Hair follicle dermal papilla cell (primary cell): ENCODE results near the gene IGFL3. TPM values are rescaled to one million over a fixed set of nuclear protein-coding genes. Genes with fewer than 3 reads are reported as not detected.

Experiments
- total RNA-seq: library from RNA; depleted of rRNA; stranded (reverse); fragments of >200 nt; gene quantifications from 2 replicates; pipeline ENCODE4 v1.2.3, GENCODE V29; 2012

The IGFL3 gene
- total RNA-seq: 0.49 and 1.2 TPM in 2 replicates

DNA sequence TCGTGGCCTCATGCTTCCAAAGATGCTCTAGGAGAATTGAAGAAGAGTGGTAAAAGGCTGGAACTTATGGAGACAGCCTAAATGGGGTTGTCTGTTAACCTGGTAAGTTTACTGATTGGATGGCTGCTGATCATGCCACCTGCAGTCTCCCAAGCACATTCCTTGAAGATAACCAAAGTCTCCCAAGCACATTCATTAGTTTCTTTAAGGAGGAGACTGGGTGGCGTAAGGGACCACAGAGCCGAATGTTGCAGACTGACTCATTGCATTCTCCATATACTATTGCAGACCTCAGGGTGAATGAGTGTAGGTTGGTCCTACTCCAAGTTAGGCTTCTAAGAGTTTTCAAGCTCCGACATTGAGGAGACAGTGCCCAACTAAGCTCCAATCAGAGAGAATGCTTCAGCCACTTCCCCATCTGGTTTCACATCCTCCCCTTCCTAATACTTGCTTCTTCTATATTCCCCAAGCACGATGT is at the start of gene IGFL3:
Gene IGFL3, minus strand, starts transcription at position 51 of the 478 bp plus-strand sequence. Its CDS starts 39 bp downstream, at position 12.

DNA sequence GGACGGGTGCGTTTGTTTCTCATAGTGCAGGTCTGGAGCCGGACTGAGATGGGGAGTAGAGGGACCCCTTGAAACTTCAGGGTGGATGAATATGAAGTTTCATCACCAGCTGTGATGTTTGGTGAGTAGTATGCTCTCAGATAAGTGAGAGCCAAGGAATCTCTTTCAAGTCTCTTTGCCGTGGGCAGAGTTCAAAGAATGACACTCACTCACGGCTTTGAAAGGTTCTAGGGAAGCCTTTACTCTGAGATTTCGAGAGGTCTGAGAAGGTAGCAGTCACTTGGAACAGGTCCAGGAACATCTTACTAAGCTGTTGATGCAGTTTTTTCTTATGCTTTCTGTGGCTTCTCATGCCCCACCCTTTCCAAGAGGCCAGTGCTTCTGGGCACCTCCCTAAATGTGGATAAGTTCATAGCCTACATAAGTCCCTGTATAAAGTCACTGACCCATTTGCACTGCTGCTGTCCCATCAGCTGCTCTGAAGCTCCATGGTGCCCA is 23.4 kb upstream of the IGFL3 start, which contains the start of gene IGFL2:
Gene IGFL2, plus strand, starts transcription at position 448 of the 498 bp plus-strand sequence. Its CDS starts 41 bp downstream, at position 489.

Other genes with a start within 250 kb of the IGFL3 start
- gene IRF2BP1, start 238.5 kb downstream of the IGFL3 start, total RNA-seq: 41.0 and 44.3 TPM in 2 replicates
- gene MYPOP, start 222.1 kb downstream of the IGFL3 start, total RNA-seq: 1.6 and 2.4 TPM in 2 replicates
- gene NANOS2, start 209.9 kb downstream of the IGFL3 start, total RNA-seq: not detected in 2 replicates
- not detected in 2 replicates for gene NOVA2, start 150.8 kb downstream of the IGFL3 start, total RNA-seq
- 4.2 and 10.1 TPM in 2 replicates for gene CCDC61, start 129.2 kb downstream of the IGFL3 start, total RNA-seq
- not detected in 2 replicates for gene PGLYRP1, start 101.6 kb downstream of the IGFL3 start, total RNA-seq
- gene IGFL4, start 83.7 kb downstream of the IGFL3 start, total RNA-seq: under 0.01 TPM in 1 of 2 replicates, not detected in the other
- gene IGFL2, start 23.6 kb upstream of the IGFL3 start, total RNA-seq: not detected in 2 replicates
- not detected in 2 replicates for gene IGFL1, start 105.1 kb upstream of the IGFL3 start, total RNA-seq
- gene HIF3A, start 172.4 kb upstream of the IGFL3 start, total RNA-seq: 0.12 and 1.8 TPM in 2 replicates
- gene PPP5C, start 222.4 kb upstream of the IGFL3 start, total RNA-seq: 65.5 and 84.9 TPM in 2 replicates